ENCODE measurements around the gene TCAP.

The TCAP gene

DNA sequence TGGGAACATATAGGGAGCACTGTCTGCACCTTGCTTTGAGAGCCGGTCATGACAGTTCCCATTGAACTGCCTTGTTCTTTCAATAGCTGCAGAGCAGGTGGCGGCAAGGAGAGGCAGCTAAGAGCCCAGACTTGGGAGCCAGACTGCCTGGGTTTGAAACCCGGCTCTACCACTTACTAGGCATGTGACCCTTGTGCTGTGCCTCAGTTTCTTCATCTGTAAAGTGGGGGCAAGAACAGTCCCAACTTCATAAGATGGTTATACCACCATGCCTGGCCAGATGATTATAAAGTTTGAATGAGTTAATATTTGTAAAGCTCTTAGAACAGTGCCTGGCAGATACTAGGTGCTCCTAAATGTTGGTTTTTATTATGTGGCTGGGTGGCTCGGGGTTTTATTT lies 49.1 kb downstream of the TCAP start:
- no peak overlapping the region for H3K4me3 ChIP-seq (ENCODE audit: control insufficient read depth, low read depth, low read length)
- TF ChIP-seq, protein P1, sequence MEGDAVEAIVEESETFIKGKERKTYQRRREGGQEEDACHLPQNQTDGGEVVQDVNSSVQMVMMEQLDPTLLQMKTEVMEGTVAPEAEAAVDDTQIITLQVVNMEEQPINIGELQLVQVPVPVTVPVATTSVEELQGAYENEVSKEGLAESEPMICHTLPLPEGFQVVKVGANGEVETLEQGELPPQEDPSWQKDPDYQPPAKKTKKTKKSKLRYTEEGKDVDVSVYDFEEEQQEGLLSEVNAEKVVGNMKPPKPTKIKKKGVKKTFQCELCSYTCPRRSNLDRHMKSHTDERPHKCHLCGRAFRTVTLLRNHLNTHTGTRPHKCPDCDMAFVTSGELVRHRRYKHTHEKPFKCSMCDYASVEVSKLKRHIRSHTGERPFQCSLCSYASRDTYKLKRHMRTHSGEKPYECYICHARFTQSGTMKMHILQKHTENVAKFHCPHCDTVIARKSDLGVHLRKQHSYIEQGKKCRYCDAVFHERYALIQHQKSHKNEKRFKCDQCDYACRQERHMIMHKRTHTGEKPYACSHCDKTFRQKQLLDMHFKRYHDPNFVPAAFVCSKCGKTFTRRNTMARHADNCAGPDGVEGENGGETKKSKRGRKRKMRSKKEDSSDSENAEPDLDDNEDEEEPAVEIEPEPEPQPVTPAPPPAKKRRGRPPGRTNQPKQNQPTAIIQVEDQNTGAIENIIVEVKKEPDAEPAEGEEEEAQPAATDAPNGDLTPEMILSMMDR (IDR thresholded peaks at IDR 0.05; ENCODE audit: control insufficient read depth, insufficient read depth, low read depth, low read length, missing control alignments): no peak
- DNase-seq (ENCODE audit: low read depth): no peak

DNA sequence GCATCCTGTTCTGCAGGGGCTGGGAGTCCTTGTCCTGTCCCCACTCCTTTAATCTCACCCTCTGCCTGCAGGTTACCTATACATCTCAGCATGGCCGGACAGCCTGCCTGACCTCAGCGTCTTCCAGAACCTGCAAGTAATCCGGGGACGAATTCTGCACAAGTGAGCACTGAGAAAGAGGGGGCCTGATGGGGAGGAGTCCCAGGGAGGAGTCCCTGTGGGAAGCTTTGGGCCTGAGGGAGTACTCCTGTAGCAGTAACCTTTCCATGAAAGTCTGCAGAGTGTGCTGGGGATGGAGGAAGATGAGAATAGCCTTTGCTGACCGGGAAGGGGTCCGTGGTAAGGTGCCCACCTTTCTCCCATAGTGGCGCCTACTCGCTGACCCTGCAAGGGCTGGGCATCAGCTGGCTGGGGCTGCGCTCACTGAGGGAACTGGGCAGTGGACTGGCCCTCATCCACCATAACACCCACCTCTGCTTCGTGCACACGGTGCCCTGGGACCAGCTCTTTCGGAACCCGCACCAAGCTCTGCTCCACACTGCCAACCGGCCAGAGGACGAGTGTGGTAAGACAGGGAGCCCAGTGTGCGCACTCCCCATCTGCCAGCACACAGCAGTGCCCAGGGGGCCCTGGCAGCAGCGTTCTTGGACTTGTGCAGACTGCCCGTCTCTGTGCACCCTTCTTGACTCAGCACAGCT lies 50.4 kb downstream of the TCAP start:
- no peak overlapping the region for H3K4me3 ChIP-seq (ENCODE audit: control insufficient read depth, low read depth, low read length)
- no peak for DNase-seq (ENCODE audit: low read depth)
- TF ChIP-seq, protein P1 (IDR thresholded peaks at IDR 0.05; ENCODE audit: control insufficient read depth, insufficient read depth, low read depth, low read length, missing control alignments): no peak
